Measurements from ENCODE around the gene S100G. TPM values are rescaled to one million over a fixed set of nuclear protein-coding genes. Genes with fewer than 3 reads are reported as not detected.

The S100G gene
- polyA plus RNA-seq, 1 of the 3 experiments (the other 2 are of a cell fraction), result not detected

DNA sequence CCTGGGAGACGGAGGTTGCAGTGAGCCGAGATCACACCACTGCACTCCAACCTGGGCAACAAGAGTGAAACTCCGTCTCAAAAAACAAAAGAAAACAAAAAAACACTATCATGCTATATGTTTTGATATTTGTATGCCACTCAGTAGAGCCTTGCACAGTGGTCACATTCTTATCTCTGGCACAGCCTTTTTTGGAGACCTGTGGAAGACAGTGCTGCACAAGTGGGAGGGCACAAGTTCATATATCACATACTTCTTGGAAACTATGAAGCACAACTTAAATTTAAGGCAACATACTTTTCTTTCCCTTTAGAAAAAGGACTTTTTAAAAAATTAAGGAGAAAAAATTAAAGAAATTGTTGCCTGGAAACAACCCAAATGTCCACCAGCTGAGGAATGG, 14.4 kb upstream of the S100G start:
- Histone ChIP-seq H3K9me3 (no peaks in the 10 kb centered on the region), H3K9ac (no peak overlapping the region), H3K27ac (ENCODE audit: low read depth in 2 of 2, low read length in 1 of 2) (no peak overlapping the region), H4K20me1 (ENCODE audit: insufficient read depth) (no peaks in the 10 kb centered on the region), H3F3A (replicated peaks; ENCODE audit: insufficient read depth) (peaks cover 29% of the 10 kb centered on the region), H2AFZ (ENCODE audit: low read depth) (no peak overlapping the region), H3K36me3 (replicated peaks in 1 of 2; ENCODE audit: control insufficient read depth in 1 of 2, insufficient read depth in 2 of 2, low read length in 1 of 2) (peaks cover 0 to 5% of the 10 kb centered on the region in 2 experiments), H3K27me3 (ENCODE audit: insufficient read depth) (no peaks in the 10 kb centered on the region), H3K4me3 (ENCODE audit: low read depth in 2 of 2, low read length in 1 of 2) (no peak overlapping the region), H3K4me1 (ENCODE audit: control insufficient read depth in 1 of 2, insufficient read depth in 2 of 2, low read depth in 1 of 2, low read length in 1 of 2) (peaks cover 0 to 11% of the 10 kb centered on the region in 2 experiments; a peak in 2 of 4 replicates), H3K79me2 (ENCODE audit: insufficient read depth) (peaks cover 13% of the 10 kb centered on the region; the same call in 1 of the 2 replicates), H3K4me2 (no peak overlapping the region), H3K9me2 (no peaks in the 10 kb centered on the region)
- TF ChIP-seq YY1 (IDR thresholded peaks at IDR 0.05; ENCODE audit: low read depth), result no peak
- no peak for TF ChIP-seq FOSL2 (IDR thresholded peaks at IDR 0.05; ENCODE audit: borderline replicate concordance, low read depth)
- TF ChIP-seq, protein P1, sequence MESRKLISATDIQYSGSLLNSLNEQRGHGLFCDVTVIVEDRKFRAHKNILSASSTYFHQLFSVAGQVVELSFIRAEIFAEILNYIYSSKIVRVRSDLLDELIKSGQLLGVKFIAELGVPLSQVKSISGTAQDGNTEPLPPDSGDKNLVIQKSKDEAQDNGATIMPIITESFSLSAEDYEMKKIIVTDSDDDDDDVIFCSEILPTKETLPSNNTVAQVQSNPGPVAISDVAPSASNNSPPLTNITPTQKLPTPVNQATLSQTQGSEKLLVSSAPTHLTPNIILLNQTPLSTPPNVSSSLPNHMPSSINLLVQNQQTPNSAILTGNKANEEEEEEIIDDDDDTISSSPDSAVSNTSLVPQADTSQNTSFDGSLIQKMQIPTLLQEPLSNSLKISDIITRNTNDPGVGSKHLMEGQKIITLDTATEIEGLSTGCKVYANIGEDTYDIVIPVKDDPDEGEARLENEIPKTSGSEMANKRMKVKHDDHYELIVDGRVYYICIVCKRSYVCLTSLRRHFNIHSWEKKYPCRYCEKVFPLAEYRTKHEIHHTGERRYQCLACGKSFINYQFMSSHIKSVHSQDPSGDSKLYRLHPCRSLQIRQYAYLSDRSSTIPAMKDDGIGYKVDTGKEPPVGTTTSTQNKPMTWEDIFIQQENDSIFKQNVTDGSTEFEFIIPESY (IDR thresholded peaks at IDR 0.05; ENCODE audit: borderline replicate concordance, low read depth), result no peak
- TF ChIP-seq, protein P2, sequence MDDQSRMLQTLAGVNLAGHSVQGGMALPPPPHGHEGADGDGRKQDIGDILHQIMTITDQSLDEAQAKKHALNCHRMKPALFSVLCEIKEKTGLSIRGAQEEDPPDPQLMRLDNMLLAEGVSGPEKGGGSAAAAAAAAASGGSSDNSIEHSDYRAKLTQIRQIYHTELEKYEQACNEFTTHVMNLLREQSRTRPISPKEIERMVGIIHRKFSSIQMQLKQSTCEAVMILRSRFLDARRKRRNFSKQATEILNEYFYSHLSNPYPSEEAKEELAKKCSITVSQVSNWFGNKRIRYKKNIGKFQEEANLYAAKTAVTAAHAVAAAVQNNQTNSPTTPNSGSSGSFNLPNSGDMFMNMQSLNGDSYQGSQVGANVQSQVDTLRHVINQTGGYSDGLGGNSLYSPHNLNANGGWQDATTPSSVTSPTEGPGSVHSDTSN (IDR thresholded peaks at IDR 0.05), result no peak
- TF ChIP-seq FOXM1 (IDR thresholded peaks at IDR 0.05; ENCODE audit: low read depth), result no peak
- TF ChIP-seq EZH2phosphoT487 (IDR thresholded peaks at IDR 0.05; ENCODE audit: borderline replicate concordance, low read depth), result no peak
- TF ChIP-seq MXI1 (IDR thresholded peaks at IDR 0.05; ENCODE audit: low read depth, low read length), result no peak
- no peak for TF ChIP-seq SIN3A (IDR thresholded peaks at IDR 0.05; ENCODE audit: borderline replicate concordance, low read depth, low read length)
- TF ChIP-seq RCOR1 (IDR thresholded peaks at IDR 0.05; ENCODE audit: low read length), result no peak
- TF ChIP-seq, protein P3, sequence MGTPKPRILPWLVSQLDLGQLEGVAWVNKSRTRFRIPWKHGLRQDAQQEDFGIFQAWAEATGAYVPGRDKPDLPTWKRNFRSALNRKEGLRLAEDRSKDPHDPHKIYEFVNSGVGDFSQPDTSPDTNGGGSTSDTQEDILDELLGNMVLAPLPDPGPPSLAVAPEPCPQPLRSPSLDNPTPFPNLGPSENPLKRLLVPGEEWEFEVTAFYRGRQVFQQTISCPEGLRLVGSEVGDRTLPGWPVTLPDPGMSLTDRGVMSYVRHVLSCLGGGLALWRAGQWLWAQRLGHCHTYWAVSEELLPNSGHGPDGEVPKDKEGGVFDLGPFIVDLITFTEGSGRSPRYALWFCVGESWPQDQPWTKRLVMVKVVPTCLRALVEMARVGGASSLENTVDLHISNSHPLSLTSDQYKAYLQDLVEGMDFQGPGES (IDR thresholded peaks at IDR 0.05; ENCODE audit: low read depth, low read length), result no peak
- no peak for TF ChIP-seq CHD2 (IDR thresholded peaks at IDR 0.05; ENCODE audit: low read length, partially characterized antibody)
- no peak for TF ChIP-seq RXRA (IDR thresholded peaks at IDR 0.05; ENCODE audit: borderline replicate concordance, low read depth)
- DNase-seq, result no peak
- CTCF ChIA-PET, result no interaction called here
- POLR2A ChIA-PET, result no interaction called here
- 75% methylated on average over 3 of the region's 3 CpGs for WGBS (ENCODE audit: low lambda C conversion rate)

DNA sequence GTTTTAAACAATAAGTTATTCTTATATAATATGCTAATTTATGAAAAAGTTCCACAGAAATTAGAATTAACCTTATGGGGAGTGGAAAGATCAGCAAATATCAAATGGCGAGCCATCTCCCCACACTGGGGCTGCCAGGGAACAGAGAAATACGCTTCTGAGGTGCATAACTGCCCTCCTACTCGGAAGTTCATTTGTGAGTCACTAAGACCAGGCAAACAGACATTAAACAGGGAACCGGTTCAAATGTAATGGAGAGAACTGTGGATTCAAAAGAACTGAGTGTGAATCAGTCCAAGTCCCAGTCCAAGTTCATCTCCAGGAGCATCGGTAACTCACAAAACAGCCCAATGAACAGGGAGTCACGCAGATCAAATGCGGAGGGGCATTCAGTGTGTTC, 11.4 kb upstream of the S100G start:
- ChIA-PET POLR2A (no interaction called here), CTCF (interaction anchor here (1.6 kb wide), 1 partner anchor 9 kb away, joined by 3 read pairs; no protein-coding TSS in a partner anchor)
- no peaks in the 10 kb centered on the region for H3K9me2 ChIP-seq
- H3K9ac ChIP-seq, result no peak overlapping the region
- H3K27ac ChIP-seq (ENCODE audit: low read depth in 2 of 2, low read length in 1 of 2), result peak overlapping the region in 1 of 2 experiments; percentile 38; a peak in 2 of 4 replicates
- H2AFZ ChIP-seq (ENCODE audit: low read depth), result no peak overlapping the region
- H3K4me1 ChIP-seq (ENCODE audit: control insufficient read depth in 1 of 2, insufficient read depth in 2 of 2, low read depth in 1 of 2, low read length in 1 of 2), result peaks cover 0 to 8% of the 10 kb centered on the region in 2 experiments; a peak in 2 of 4 replicates
- WGBS (ENCODE audit: low lambda C conversion rate), result 71% methylated on average over 7 of the region's 7 CpGs
- no peak for DNase-seq
- no peaks in the 10 kb centered on the region for H3K9me3 ChIP-seq
- H3F3A ChIP-seq (replicated peaks; ENCODE audit: insufficient read depth), result peaks cover 24% of the 10 kb centered on the region
- no peak overlapping the region for H3K4me3 ChIP-seq (ENCODE audit: low read depth in 2 of 2, low read length in 1 of 2)
- TF ChIP-seq RFX5 (IDR thresholded peaks at IDR 0.05; ENCODE audit: low read length), result no peak
- TF ChIP-seq RXRA (IDR thresholded peaks at IDR 0.05; ENCODE audit: borderline replicate concordance, low read depth), result peak; percentile 26; the same call in 1 of the 2 replicates
- no peaks in the 10 kb centered on the region for H3K27me3 ChIP-seq (ENCODE audit: insufficient read depth)
- H3K36me3 ChIP-seq (replicated peaks in 1 of 2; ENCODE audit: control insufficient read depth in 1 of 2, insufficient read depth in 2 of 2, low read length in 1 of 2), result peaks cover 0 to 5% of the 10 kb centered on the region in 2 experiments
- H3K4me2 ChIP-seq, result no peak overlapping the region
- no peaks in the 10 kb centered on the region for H4K20me1 ChIP-seq (ENCODE audit: insufficient read depth)
- no peaks in the 10 kb centered on the region for H3K79me2 ChIP-seq (ENCODE audit: insufficient read depth)
